ENCODE results near the gene RELL1. TPM values are rescaled to one million over a fixed set of nuclear protein-coding genes. Genes with fewer than 3 reads are reported as not detected.

Gene RELL1
- polyA plus RNA-seq, 1 donor from 2014 or later, result 0.47 TPM

GRCh38 chr4:37631551-37631950 lies 54.6 kb downstream of the RELL1 start:
- no peak for TF ChIP-seq EZH2 (IDR thresholded peaks at IDR 0.05; ENCODE audit: borderline replicate concordance, insufficient read depth, low read length, poor library complexity, severe bottlenecking)
- no peak for TF ChIP-seq POLR2AphosphoS5 (IDR thresholded peaks at IDR 0.05)
- no peak for TF ChIP-seq MXI1 (conservative IDR thresholded peaks at IDR 0.05; ENCODE audit: poor library complexity, severe bottlenecking)
- no peak for TF ChIP-seq CTCF (IDR thresholded peaks at IDR 0.05; ENCODE audit: poor library complexity, severe bottlenecking)
- TF ChIP-seq RAD21 (conservative IDR thresholded peaks at IDR 0.05), result no peak
- TF ChIP-seq SMC3 (conservative IDR thresholded peaks at IDR 0.05; ENCODE audit: poor library complexity), result no peak
- TF ChIP-seq TAF1 (IDR thresholded peaks at IDR 0.05; ENCODE audit: low read depth), result no peak
- TF ChIP-seq EP300 (conservative IDR thresholded peaks at IDR 0.05; ENCODE audit: poor library complexity, severe bottlenecking), result no peak
- TF ChIP-seq REST (IDR thresholded peaks at IDR 0.05; ENCODE audit: borderline replicate concordance), result no peak
- no peaks in the 10 kb centered on the region for H3K9me3 ChIP-seq (ENCODE audit: low read length)
- no peak overlapping the region for H3K9ac ChIP-seq (ENCODE audit: low read length)
- H4K20me1 ChIP-seq (ENCODE audit: insufficient read depth), result no peaks in the 10 kb centered on the region
- no peak overlapping the region for H3K4me2 ChIP-seq (ENCODE audit: low read length)
- no peaks in the 10 kb centered on the region for H3K79me2 ChIP-seq (replicated peaks; ENCODE audit: insufficient read depth, low read length)
- no peaks in the 10 kb centered on the region for H3K36me3 ChIP-seq (ENCODE audit: insufficient read depth, low read length)
- H3K4me3 ChIP-seq (ENCODE audit: low read length), result no peak overlapping the region
- no peaks in the 10 kb centered on the region for H3K9me2 ChIP-seq (ENCODE audit: insufficient read depth, low read length)
- H3K27me3 ChIP-seq (ENCODE audit: insufficient read depth, low read depth, low read length), result no peaks in the 10 kb centered on the region
- no peak overlapping the region for H2AFZ ChIP-seq (ENCODE audit: low read depth, low read length)
- no peaks in the 10 kb centered on the region for H3F3A ChIP-seq (ENCODE audit: insufficient read depth, low read length, poor library complexity, severe bottlenecking)
- H3K27ac ChIP-seq (ENCODE audit: low read length), result no peak overlapping the region

GRCh38 chr4:37629713-37630112 lies 56.5 kb downstream of the RELL1 start:
- Histone ChIP-seq H3K27me3 (ENCODE audit: insufficient read depth, low read depth, low read length) (no peaks in the 10 kb centered on the region), H3K27ac (ENCODE audit: low read length) (no peak overlapping the region), H3K79me2 (replicated peaks; ENCODE audit: insufficient read depth, low read length) (no peaks in the 10 kb centered on the region), H3K4me2 (ENCODE audit: low read length) (no peak overlapping the region), H3K9me3 (ENCODE audit: low read length) (no peaks in the 10 kb centered on the region), H3K36me3 (ENCODE audit: insufficient read depth, low read length) (no peaks in the 10 kb centered on the region), H3F3A (ENCODE audit: insufficient read depth, low read length, poor library complexity, severe bottlenecking) (no peaks in the 10 kb centered on the region), H3K9ac (ENCODE audit: low read length) (no peak overlapping the region), H3K4me3 (ENCODE audit: low read length) (no peak overlapping the region), H3K9me2 (ENCODE audit: insufficient read depth, low read length) (no peaks in the 10 kb centered on the region), H2AFZ (ENCODE audit: low read depth, low read length) (no peak overlapping the region), H4K20me1 (ENCODE audit: insufficient read depth) (no peaks in the 10 kb centered on the region)
- TF ChIP-seq REST (IDR thresholded peaks at IDR 0.05; ENCODE audit: borderline replicate concordance), result no peak
- no peak for TF ChIP-seq MXI1 (conservative IDR thresholded peaks at IDR 0.05; ENCODE audit: poor library complexity, severe bottlenecking)
- no peak for TF ChIP-seq EP300 (conservative IDR thresholded peaks at IDR 0.05; ENCODE audit: poor library complexity, severe bottlenecking)

Data from neural cell (in vitro differentiated cells).